SK-N-SH treated with all-trans-retinoic acid at 6 μM for 48 hours (cell line): Measurements from ENCODE around the gene CACNA2D4.

Source experiments
- ARNTL ChIP-seq: fragments of 450-650 bp; formaldehyde crosslinking; IDR thresholded peaks from 2 replicates; pipeline ENCODE4 v1.5.0; 2020; ENCODE audit warnings: low read depth, mild to moderate bottlenecking, moderate library complexity, borderline replicate concordance
- ISL1 ChIP-seq: fragments of 250-450 bp; sonication (Bioruptor Pico); IDR thresholded peaks from 2 replicates; pipeline ENCODE4 v2.1.2; 2022; ENCODE audit warnings: mild to moderate bottlenecking, moderate library complexity
- OSR1 ChIP-seq: fragments of 250-450 bp; sonication (Bioruptor Pico); IDR thresholded peaks from 2 replicates; pipeline ENCODE4 v1.8.0; 2022; ENCODE audit warnings: moderate library complexity, mild to moderate bottlenecking, inconsistent platforms
- SNAI2 ChIP-seq: fragments of 250-450 bp; sonication (Bioruptor Pico); IDR thresholded peaks from 2 replicates; pipeline ENCODE4 v1.5.0; 2020; ENCODE audit warnings: mild to moderate bottlenecking, moderate library complexity
- ZNF8 ChIP-seq: fragments of 450-650 bp; formaldehyde crosslinking; IDR thresholded peaks from 2 replicates; pipeline ENCODE4 v1.5.0; 2020; ENCODE audit warnings: mild to moderate bottlenecking, moderate library complexity
- TF ChIP-seq, protein P1 (sequence below): fragments of 250-450 bp; sonication (Bioruptor Pico); IDR thresholded peaks from 2 replicates; pipeline ENCODE4 v1.5.1; 2020; ENCODE audit warnings: low read depth, mild to moderate bottlenecking, moderate library complexity

GRCh38 chr12:1825382-1826102 lies 92.9 kb downstream of the CACNA2D4 start:
- TF ChIP-seq SNAI2 (CRISPR knock-in tag) (no peak), ARNTL (CRISPR knock-in tag) (no peak), OSR1 (CRISPR knock-in tag) (no peak), ZNF8 (CRISPR knock-in tag) (no peak), ISL1 (no peak)
- TF ChIP-seq, protein P1, sequence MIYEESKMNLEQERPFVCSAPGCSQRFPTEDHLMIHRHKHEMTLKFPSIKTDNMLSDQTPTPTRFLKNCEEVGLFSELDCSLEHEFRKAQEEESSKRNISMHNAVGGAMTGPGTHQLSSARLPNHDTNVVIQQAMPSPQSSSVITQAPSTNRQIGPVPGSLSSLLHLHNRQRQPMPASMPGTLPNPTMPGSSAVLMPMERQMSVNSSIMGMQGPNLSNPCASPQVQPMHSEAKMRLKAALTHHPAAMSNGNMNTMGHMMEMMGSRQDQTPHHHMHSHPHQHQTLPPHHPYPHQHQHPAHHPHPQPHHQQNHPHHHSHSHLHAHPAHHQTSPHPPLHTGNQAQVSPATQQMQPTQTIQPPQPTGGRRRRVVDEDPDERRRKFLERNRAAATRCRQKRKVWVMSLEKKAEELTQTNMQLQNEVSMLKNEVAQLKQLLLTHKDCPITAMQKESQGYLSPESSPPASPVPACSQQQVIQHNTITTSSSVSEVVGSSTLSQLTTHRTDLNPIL (CRISPR knock-in tag), result no peak
